ENCODE results near the gene TSPAN10. TPM values are rescaled to one million over a fixed set of nuclear protein-coding genes. Genes with fewer than 3 reads are reported as not detected.
A peak's percentile ranks its signal among the peaks of the same experiment; 100 is the strongest.

The TSPAN10 gene
- total and polyA plus RNA-seq, 9 of the 15 experiments (the other 6 are each of a cell fraction or from before 2014, with no cell fraction given): 0.05 to 0.31 (median 0.13) TPM; not detected in 1

- TF ChIP-seq RBBP5 (IDR thresholded peaks at IDR 0.05; ENCODE audit: borderline replicate concordance, insufficient read depth, low read length, poor library complexity, severe bottlenecking) (no peak), KDM2B (CRISPR knock-in tag; IDR thresholded peaks at IDR 0.05) (peak; percentile 46; the same call in 1 of the 2 replicates), ILF3 (IDR thresholded peaks at IDR 0.05; ENCODE audit: borderline replicate concordance) (no peak), SNRNP70 (optimal IDR thresholded peaks at IDR 0.05; ENCODE audit: low read depth, low read length) (no peak), ATF2 (CRISPR knock-in tag; IDR thresholded peaks at IDR 0.05) (no peak), SUPT5H (IDR thresholded peaks at IDR 0.05) (0 out of 2 replicates have a peak, but pooled peaks have one; percentile 27), YBX1 (IDR thresholded peaks at IDR 0.05) (no peak), PTBP1 (IDR thresholded peaks at IDR 0.05; ENCODE audit: low read depth, low read length) (no peak), SRSF3 (IDR thresholded peaks at IDR 0.05; ENCODE audit: insufficient read depth, low read length) (no peak), HDAC6 (IDR thresholded peaks at IDR 0.05; ENCODE audit: low read depth, low read length) (no peak), ZNF239 (CRISPR knock-in tag; IDR thresholded peaks at IDR 0.05) (peak; percentile 73), ZNF12 (CRISPR knock-in tag; IDR thresholded peaks at IDR 0.05) (no peak), FOXA1 (IDR thresholded peaks at IDR 0.05; ENCODE audit: borderline replicate concordance) (no peak), JUNB (CRISPR knock-in tag; conservative IDR thresholded peaks at IDR 0.05) (no peak), KHSRP (IDR thresholded peaks at IDR 0.05) (no peak), IFI16 (CRISPR knock-in tag; IDR thresholded peaks at IDR 0.05) (no peak), XRCC3 (IDR thresholded peaks at IDR 0.05) (no peak), THAP12 (CRISPR knock-in tag; IDR thresholded peaks at IDR 0.05) (no peak), PURB (CRISPR knock-in tag; IDR thresholded peaks at IDR 0.05; ENCODE audit: low read depth) (no peak), BRD4 (IDR thresholded peaks at IDR 0.05) (no peak), SOX6 (IDR thresholded peaks at IDR 0.05) (no peak), HLTF (IDR thresholded peaks at IDR 0.05) (no peak), MCM7 (IDR thresholded peaks at IDR 0.05) (no peak), ZNF586 (CRISPR knock-in tag; conservative IDR thresholded peaks at IDR 0.05) (0 out of 2 replicates have a peak, but pooled peaks have one; percentile 20), FOXP1 (CRISPR knock-in tag; IDR thresholded peaks at IDR 0.05) (no peak), FUS (optimal IDR thresholded peaks at IDR 0.05; ENCODE audit: low read depth, low read length) (no peak), ZNF224 (CRISPR knock-in tag; IDR thresholded peaks at IDR 0.05) (no peak), ZNF146 (CRISPR knock-in tag; IDR thresholded peaks at IDR 0.05; ENCODE audit: unreplicated experiment) (no peak), HDAC3 (IDR thresholded peaks at IDR 0.05; ENCODE audit: borderline replicate concordance, partially characterized antibody) (no peak)
Measured at GRCh38 chr17:81665205-81666091, 28.5 kb downstream of the TSPAN10 start (continued).
